HG03442 (cell line): ENCODE measurements around the gene ZCCHC7.

Experiments used
- ATAC-seq: cut with Tn5 transposase; IDR thresholded peaks from one replicate; pipeline ENCODE4 v1.9.1; 2021; ENCODE audit warnings: mild to moderate bottlenecking, moderate library complexity; ENCODE audit not compliant: unreplicated experiment

Gene ZCCHC7

DNA sequence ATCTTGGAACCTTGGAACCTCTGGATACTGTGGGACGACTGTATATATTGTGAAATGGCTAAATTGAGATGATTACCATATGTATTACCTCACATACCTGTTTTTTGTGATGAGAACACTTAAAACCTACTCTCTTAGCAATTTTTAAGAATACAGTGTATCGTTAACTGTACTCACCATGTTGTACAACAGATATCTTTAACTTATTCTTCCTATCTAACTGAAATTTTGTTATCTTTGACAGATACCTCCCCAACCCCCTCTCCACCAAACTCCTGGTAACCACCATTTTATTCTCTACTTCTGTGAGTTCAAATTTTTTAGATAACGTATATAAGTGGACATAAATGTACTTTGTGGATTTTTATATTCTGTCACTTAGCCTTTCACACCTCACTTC lies 126.5 kb downstream of the ZCCHC7 start:
- ATAC-seq = no peak

DNA sequence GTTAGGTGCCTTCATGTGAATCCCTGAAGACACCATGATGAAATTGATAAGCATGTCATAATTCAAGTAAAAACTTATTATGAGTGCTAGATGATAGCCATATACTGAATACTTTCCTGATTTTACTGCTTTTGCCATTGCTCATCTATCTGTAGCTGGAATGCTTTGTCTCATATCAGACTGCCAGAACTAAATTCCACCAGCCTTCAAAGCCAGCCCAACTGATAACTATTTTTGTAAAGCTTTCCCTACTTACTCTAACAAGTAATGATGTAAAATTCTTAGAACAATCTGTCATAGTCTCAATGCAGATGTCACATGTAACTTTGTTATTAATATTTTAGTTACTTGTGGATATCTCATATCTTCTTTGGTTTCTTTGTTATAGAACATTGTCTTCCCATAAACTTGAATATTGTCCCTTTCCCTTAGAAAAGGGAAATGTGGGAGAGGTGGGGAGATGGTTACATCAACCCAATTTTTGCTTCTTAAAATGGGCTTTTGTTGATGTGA lies 128.3 kb downstream of the ZCCHC7 start:
- no peak for ATAC-seq

DNA sequence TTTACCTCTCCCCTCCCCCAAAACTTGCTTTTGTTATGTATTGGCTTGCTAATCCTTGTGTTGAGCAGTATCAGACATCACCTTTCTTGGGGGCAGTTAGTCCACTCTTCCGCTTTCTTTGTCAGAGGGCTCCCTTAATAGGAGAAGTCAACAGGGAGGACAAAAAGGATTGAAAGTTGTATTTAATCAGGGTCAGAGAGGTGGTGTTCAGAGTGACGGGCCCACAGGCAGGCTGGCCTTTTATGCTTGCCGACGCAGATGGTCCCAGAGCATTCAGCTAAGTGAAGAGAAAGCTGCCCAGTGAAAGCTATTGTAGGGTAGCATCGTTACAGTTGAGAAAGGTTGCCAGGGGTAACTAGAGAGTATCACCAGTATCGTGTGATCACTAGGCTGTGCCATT lies 131.1 kb downstream of the ZCCHC7 start:
- ATAC-seq = no peak

DNA sequence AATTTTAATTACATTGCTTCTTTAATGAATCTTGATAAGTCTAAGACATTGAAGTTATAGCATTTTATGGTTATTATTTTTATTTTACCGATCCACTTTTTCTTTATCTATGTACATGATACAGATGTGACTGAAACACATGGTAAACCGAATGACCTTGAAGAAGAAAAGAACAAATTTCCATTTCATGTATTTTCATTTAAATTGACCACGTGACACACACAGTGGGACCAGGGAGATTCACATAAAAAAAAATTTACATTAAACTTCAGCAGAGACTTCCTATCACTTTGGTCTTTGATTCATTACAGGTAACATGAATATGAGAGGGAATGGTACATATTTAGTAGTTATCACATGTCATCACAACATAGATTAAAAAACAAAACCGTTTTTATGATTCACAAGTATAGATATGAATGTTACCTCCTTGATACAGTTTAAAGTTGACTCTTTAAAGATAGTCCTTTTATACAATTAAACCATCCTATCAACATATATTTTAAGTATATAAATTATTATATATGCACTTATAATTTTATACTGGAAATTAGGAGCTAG lies 133.1 kb downstream of the ZCCHC7 start:
- no peak for ATAC-seq

DNA sequence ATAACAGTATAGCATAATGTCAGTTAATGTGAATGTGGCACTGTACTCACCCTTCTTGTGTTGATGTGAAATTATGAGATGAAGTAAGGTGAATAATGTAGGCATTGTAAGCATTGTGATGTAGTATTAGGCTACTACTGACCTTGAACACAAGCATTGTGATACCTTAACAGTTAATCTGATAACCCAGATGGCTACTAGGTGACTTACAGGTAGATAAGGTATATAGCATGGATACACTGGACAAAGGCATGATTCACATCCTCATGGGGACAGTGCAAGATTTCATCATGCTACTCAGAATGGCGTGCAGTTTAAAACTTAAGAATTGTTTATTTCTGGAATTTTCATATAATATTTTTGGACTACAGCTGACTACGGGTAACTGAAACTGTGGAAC lies 134.8 kb downstream of the ZCCHC7 start:
- no peak for ATAC-seq

DNA sequence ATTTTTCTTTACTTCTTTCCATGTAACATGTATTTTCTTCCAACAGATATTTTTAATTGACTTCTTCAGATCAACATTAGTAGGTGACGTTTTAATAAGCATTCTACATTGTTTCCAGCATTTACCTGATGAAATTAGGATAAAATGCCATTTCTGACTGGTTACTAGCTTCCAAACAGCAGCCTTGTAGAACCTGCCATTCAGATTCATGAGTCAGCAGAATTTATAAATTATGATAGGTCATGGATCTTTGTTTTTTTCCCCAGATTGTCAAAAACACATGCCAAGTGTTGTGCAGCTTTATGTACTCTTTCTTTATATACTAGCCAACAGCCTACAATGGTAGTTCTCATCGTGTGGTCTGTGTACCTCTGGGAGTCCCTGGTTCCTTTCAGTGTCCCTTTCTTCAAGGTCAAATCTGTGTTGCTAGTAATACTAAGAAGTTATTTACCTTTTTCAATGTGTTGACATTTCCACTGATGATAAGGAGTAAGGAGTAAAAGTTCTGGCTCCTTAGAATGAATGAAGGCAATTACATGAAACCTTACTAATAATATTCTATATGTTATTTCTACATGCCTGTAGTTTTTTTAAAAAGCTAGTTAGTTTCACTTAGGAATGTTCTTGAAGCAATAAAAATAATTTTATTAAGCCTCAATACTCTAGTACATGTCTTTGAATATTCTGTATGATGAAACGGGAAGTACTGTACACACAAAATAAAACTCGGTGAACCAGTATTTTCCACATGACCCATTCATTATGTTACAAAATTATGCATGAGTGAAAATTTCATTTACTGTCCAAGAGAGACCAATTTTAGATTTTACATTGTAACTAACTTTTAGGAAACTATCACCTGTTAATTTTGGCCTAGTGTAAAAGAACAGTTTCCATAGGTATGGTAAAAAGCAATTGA lies 135.8 kb downstream of the ZCCHC7 start:
- ATAC-seq = no peak

DNA sequence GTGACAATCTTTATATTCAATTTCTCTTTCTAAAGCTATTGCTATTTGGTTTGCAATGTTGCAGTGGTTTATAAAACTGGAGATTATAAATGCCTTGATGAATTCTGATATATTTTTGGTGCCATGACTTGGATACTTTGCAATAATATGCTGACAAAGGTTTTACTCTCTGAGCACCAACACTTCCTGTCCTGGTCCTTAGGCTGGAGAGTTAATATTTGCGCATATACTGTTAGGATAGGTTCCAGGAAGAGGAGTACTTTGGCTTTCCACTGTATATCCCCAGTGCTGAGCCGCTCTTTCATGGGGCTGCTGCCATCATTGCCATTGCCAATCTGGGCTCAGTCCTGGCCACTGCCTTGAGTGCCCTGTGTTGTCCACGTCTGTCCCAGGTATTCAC lies 139.6 kb downstream of the ZCCHC7 start:
- no peak for ATAC-seq

DNA sequence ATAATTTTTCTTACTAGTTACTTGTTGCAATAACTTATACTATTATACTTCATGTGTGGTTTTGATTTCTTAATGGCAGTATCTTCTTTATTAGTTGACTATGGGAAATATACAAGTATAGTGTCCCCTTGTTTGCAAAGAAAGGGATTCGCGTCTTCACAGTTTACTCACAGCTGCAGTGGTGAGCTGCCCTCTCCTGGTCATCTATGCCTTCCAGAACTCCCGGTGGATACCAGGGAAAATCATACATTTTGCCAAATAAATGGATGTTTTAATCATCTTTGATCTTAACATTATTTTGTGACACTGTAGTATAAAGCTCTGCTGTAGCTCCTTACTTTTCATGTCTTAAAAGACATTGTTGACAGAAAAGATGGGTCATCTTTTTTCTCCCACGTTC lies 142.0 kb downstream of the ZCCHC7 start:
- ATAC-seq = no peak

DNA sequence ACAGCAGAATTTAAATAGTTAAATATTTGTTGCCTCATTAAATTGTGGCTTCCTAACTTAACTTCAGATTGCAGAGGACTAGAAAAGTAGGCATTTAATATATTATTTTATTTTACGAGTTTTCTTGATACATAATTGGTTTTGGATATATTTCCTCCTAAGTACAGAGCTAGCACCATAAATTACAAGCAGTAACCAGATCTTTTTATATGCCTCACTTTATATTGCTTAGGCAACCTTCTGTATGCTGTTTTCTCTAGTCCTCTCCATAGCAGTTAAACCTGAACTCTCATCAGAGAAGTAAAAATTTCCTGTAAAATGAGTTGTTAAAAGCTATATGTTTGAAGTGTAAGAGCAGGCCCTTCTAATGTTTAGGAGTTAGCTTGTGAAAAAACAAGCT lies 144.2 kb downstream of the ZCCHC7 start:
- ATAC-seq = no peak

DNA sequence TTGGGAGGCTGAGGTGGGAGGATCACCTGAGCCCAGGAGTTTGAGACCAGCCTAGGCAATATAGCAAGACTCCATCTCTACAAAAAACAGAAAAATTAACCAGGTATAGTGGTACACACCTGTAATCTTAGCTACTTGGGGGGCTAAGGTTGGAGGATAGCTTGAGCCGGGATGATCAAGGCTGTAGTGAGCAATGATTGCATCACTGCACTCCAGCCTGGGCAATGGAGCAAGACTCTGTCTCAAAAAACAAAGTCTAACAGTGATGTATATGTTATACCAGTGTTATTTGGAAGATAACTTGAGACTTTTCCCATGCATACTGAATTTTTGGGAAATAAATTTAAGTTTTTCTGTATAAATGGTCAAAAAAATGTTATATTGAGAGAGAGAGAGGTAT lies 146.3 kb downstream of the ZCCHC7 start:
- no peak for ATAC-seq

DNA sequence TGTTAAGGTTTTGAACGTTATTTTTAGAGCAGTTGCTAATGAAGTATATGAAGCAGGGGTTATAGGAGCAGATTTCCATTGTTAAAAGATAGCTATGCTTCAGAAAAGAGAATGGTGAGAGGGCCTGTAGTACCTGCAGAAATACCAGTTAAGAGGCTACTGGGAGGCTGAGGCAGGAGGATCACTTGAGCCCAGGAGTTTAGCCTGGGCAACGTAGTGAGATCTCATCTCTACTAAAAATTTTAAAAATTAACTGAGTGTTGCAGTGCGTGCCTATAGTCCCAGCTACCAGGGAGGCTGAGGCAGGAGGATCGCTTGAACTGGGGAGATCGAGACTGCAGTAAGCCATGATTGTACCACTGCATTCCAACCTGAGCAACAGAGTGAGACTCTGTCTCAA lies 148.8 kb downstream of the ZCCHC7 start:
- ATAC-seq = no peak

DNA sequence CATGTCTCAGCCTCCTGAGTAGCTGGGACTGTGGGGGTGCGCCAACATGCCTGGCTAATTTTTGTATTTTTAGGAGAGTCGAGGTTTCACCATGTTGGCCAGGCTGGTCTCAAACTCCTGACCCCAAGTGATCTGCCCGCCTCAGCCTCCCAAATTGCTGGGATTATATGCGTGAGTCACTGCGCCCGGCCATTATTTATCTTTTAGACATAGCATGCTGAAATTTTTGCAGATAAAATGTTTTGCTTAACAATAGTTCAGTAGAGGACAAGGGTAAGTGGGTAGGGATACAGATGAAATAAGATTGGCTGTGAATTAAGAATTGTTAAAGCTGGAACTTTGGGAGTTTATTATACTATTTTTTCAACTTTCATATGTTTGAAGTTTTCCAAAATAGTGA lies 151.3 kb downstream of the ZCCHC7 start:
- no peak for ATAC-seq

DNA sequence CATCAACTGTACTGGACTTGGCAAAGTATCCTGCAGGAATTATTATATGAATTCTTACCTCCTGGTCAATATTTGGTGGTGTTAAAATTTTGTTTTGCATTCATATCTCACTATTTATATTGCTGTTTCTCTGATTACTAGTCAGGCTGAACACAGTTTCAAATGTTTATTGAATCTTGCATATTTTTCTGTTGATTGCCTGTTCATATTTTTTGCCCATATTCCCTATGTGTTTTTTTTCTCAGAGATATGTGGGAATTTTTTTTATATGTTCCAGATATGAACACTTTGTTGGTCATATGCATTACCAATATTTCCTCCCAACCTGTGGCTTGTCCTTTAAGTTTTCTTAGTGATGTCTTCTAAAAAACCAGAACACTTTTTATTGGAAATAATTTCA lies 153.2 kb downstream of the ZCCHC7 start:
- ATAC-seq = no peak

DNA sequence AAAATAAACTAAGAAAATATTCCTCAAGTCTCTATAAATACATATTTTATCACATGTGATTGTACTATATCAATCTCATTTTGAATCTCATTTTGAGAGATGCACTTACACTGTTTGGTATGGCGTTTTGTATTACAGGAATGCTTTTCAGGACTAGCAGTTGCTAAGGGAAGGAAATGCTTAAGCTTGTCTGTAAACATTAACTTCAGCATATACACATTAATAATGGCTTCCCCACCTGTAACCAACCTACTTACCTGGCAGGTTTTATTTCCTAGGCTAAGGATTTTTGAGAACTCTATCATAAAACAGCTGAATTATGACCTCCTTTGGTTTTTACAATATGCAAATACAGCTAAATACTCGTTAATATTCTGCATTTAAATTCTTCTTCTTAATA lies 161.2 kb downstream of the ZCCHC7 start:
- no peak for ATAC-seq

DNA sequence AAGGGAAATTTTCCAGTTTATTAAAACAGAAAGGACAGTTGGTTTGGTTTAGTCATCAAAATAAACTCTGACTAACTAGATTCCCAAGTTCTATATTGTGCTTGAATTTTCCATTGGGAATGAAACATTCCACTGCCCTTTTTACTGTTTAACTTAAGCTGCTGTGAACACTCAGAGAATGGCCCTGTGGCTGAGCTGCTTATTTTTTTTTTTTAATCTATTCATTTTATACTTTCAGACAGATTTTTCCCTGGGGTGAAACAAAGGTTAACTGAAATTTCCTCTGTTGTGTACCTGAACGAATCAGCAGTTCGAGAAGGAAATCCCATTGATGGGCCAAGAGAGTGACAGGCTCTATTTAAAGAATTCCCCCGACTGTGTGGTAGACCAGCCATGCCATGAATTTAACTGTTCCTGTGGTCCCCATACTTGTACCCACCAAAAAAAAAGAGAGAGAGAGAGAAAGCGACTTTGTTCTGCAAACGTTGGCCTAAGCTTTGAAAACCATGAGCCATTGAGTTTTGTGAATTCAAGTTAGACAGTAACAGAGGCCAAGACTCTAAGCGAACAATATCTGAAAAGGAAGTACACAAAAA lies 163.5 kb downstream of the ZCCHC7 start:
- no peak for ATAC-seq

DNA sequence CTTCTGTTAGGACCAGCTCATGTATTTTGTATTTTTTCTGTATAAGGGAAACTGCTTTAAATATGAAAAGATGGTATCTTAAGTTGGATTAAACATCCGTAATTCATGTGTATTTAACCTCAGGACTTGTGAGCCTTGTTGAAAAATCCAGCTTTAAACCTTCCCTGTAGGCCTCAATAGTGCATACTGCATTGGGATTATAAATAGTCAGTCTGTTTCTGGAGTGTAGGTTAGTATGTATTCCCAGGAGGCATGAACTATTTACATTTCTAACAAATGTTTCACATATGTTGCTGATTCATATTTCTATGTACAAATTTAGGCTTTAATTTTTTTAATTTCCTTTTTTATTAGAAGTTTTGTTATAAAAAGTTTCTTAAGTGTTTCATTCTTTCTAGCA lies 164.3 kb downstream of the ZCCHC7 start:
- no peak for ATAC-seq

DNA sequence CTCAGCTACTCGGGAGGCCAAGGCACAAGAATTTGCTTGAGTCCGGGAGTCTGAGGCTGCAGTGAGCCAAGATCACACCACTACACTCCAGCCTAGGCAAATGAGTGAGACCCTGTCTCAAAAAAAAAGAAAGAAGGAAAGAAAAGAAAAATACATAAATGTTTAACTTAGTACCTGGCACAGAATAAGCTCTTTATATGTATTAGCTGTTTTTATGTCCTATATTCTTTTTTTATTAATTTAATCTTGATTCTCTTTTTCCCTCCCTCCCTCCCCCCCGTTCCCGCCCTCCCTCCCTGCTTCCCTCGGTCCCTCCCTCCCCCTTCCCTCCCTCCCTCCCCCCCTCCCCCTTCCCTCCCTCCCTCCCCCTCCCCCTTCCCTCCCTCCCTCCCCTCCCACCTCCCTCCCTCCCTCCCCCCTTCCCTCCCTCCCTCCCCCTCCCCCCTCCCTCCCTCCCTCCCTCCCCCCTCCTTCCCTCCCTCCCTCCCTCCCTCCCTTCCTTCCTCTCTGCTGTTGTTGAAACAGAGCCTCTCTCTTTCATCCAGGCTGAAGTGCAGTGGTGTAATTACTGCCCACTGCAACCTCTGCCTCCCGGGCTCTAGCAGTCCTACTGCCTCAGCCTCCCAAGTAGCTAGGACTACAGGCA lies 166.3 kb downstream of the ZCCHC7 start:
- no peak for ATAC-seq

DNA sequence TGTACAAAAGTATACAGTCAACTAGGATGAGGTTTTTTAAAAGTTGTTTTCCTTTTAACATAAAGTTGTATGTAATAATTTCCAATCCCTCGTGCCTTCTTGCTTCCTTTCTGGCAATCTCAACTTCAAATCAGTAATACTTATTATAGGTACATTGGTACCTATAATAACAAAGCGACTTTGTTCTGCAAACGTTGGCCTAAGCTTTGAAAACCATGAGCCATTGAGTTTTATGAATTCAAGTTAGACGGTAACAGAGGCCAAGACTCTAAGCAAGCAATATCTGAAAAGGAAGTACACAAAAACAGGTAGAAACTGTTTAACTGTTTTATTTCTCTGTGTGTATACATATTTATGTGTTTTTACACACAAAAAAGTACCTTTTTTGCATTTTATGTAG lies 166.9 kb downstream of the ZCCHC7 start:
- no peak for ATAC-seq

DNA sequence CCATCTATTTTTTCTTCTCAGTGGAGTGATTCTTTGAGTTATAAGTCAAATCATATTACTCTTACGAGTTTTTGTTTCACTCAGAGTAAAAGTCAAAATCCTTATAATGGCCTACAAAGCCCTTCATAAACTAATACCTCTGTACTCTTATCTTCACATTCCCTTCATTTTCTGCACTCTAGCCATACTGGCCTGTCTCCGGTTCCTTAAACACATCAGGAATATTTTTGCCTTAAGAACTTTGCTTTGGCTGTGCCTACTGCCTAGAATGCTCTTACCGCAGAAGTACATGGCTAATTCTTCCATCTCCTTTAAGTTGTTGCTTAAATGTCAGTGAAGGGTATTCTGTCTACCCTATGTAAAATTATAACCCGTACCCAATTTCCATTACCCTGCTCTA lies 169.3 kb downstream of the ZCCHC7 start:
- no peak for ATAC-seq

DNA sequence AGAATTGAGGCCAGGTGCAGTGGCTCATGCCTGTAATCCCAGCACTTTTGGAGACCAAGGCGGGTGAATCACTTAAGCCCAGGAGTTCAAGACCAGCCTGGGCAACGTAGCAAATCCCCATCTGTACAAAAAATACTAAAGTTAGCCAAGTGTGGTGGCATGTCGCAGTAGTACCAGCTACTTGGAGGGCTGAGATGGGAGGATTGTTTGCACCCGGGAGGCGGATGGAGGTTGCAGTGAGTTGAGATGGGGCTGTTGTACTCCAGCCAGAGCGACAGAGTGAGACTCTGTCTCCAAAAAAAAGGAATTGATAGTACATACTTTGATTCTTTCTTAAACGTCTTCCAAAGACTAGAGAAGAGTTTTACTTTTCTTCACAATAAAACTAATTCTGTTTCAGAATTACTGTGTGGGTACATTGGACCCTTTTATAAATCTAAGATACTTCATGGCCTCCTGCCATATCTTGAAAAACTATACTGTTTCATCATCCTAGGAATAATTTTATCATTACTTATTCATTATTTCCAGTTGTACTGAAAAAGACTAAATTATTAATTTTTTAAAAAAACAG lies 170.1 kb downstream of the ZCCHC7 start:
- no peak for ATAC-seq

DNA sequence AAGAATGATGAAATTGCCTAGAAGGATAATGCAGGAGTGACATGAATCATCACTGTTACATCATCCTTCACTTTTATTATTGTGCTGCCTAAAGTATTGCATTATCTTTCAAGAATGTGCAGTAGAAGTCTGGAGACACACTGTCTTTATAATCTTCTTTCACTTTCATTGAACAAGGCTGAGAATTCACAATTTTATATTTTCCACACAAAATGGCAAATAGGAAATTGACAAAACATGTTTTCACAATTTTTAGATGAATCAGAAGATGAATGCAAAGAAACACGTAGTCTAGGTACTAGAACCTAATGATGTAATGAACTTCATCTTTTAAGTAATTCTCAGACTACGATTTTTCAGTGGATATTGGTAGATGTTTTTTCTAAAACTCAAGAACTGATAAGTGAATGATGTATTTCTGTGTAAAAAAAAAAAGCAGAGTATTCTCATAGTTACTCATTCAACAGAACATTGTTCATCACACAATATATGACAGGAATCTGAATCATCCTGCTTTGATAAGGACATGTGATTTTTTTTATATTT lies 170.6 kb downstream of the ZCCHC7 start:
- no peak for ATAC-seq
